Ovary (tissue), 9 donors: ENCODE results near the gene MARCO. TPM values are rescaled to one million over a fixed set of nuclear protein-coding genes. Genes with fewer than 3 reads are reported as not detected.

Experiments used
- DNase-seq, 5 donors: peaks; one replicate each; pipeline ENCODE4 v3.0.0-alpha.2; 2019 to 2020
- H3K27ac ChIP-seq, 2 donors: fragments of 200-600 bp; one replicate each; pipeline versions ENCODE4 v1.5.1 to v1.8.0; 2019 to 2022
- H3K27me3 ChIP-seq: fragments of 200-600 bp; one replicate; pipeline ENCODE4 v1.8.0; 2022
- H3K36me3 ChIP-seq: fragments of 200-600 bp; sonication (generic); one replicate; pipeline ENCODE4 v1.5.1; 2019
- H3K4me1 ChIP-seq: one replicate; pipeline ENCODE4 v1.8.1; 2013; ENCODE audit warnings: mild to moderate bottlenecking, moderate library complexity; ENCODE audit not compliant: insufficient read depth
- H3K4me3 ChIP-seq: fragments of 200-600 bp; sonication (generic); one replicate; pipeline ENCODE4 v1.5.1; 2017
- H3K9me3 ChIP-seq, 2 donors: fragments of 200-600 bp in 1 of 2; sonication (generic) in 1 of 2; one replicate each; pipeline versions ENCODE4 v1.5.1 to v1.8.1; 2013 to 2019; ENCODE audit warnings: mild to moderate bottlenecking in 1 of 2, moderate library complexity in 1 of 2
- CTCF ChIP-seq, 3 donors: fragments of 450-650 bp in 2 of 3; fragments of 200-600 bp in 1 of 3; IDR thresholded peaks; one replicate each; pipeline versions ENCODE4 v1.5.1 to v1.8.0; 2016 to 2022; ENCODE audit warnings: antibody characterized with exemption in 3 of 3, mild to moderate bottlenecking in 1 of 3
- EP300 ChIP-seq: sonication (generic); formaldehyde crosslinking; IDR thresholded peaks from one replicate; pipeline ENCODE4 v1.6.1; 2017; ENCODE audit warnings: antibody characterized with exemption
- POLR2A ChIP-seq: fragments of 450-650 bp; IDR thresholded peaks from one replicate; pipeline ENCODE4 v1.6.1; 2017; ENCODE audit warnings: antibody characterized with exemption, mild to moderate bottlenecking, moderate library complexity
- WGBS, 3 donors: extraction: QIAGEN DNeasy Blood & Tissue Kit in 1 of 3; methylation state at CpG; one replicate each; pipeline versions ENCODE4 v1.1.5 to v1.1.7; 2013 to 2017; 5-methylcytosine and 5-hydroxymethylcytosine counted together
- intact Hi-C, 4 donors: fragments of 100-400 bp; cut with DNase I; formaldehyde crosslinking; loops; one replicate each; pipeline versions ENCODE4 v1.11.0 to v1.15.1; 2022 to 2023
- polyA plus RNA-seq, 2 donors: library from polyadenylated mRNA; stranded (reverse); fragments of 200-250 nt in 1 of 2; fragments of 350-450 nt in 1 of 2; fragmentation: Illumina TruSeq in 1 of 2; extraction: RNeasy Lipid Tissue Mini Kit (QIAGEN cat#74804) in 1 of 2; gene quantifications; one replicate each; pipeline ENCODE4 v1.2.3, GENCODE V29; 2013 to 2014
- total RNA-seq, 7 donors: library from RNA; depleted of rRNA in 2 of 7; stranded (reverse); fragments of >200 nt in 2 of 7; fragmentation: NEBNext Ultra II Directional in 3 of 7; extraction: Animal tissue kit (Norgen Biotek cat#: 25700) in 3 of 7; gene quantifications; one replicate each; pipeline versions ENCODE4 v1.1.0 to v1.2.4, GENCODE V29; 2016 to 2023
- donor health status: DM: no; HTN: no; CAD: no; lungs with moderate emphysema.
- donor health status: DM: no; HTN: no; CAD: no.
- donor health status: Bipolar disorder and iron deficiency.
- donor health status: DM: yes; HTN: yes; CAD: no.
- donor health status: DM: no; HTN: no; CAD: no.
- donor health status: DM: yes; HTN: yes; CAD: no.

Gene MARCO
- total and polyA plus RNA-seq, 9 donors: 1.1 to 19.9 (median 6.0) TPM

- WGBS, 3 donors: 72 to 86% (median 83%) methylated on average over 6 of the region's 6 CpGs
- Histone ChIP-seq H3K27me3 (no peaks in the 10 kb centered on the region), H3K27ac (no peak overlapping the region), H3K36me3 (no peaks in the 10 kb centered on the region), H3K4me3 (no peak overlapping the region), H3K4me1 (no peaks in the 10 kb centered on the region), H3K9me3 (no peaks in the 10 kb centered on the region)
- no peak for TF ChIP-seq EP300
- no peak for TF ChIP-seq POLR2A
- TF ChIP-seq CTCF (IDR thresholded peaks at IDR 0.05): no peak
- no peak for DNase-seq
- intact Hi-C loops: no loop called here
Measured at GRCh38 chr2:119005555-119005954, 63.6 kb downstream of the MARCO start.

GRCh38 chr2:119006441-119006840 lies 64.4 kb downstream of the MARCO start:
- TF ChIP-seq CTCF (IDR thresholded peaks at IDR 0.05) (no peak), POLR2A (no peak), EP300 (no peak)

GRCh38 chr2:119008108-119008507 lies 66.1 kb downstream of the MARCO start:
- 62 to 73% (median 70%) methylated on average over 2 of the region's 2 CpGs for WGBS, 3 donors
- H3K36me3 ChIP-seq: no peaks in the 10 kb centered on the region
- H3K4me1 ChIP-seq: no peaks in the 10 kb centered on the region
- TF ChIP-seq POLR2A: no peak
- no peak for TF ChIP-seq CTCF (IDR thresholded peaks at IDR 0.05)
- no peak for DNase-seq
- no peaks in the 10 kb centered on the region for H3K27me3 ChIP-seq
- H3K9me3 ChIP-seq: no peaks in the 10 kb centered on the region
- no peak overlapping the region for H3K27ac ChIP-seq
- H3K4me3 ChIP-seq: no peak overlapping the region
- intact Hi-C loops: no loop called here

More at GRCh38 chr2:119006441-119006840, 64.4 kb downstream of the MARCO start:
- Histone ChIP-seq H3K4me3 (no peak overlapping the region), H3K27ac (no peak overlapping the region), H3K36me3 (no peaks in the 10 kb centered on the region), H3K4me1 (no peaks in the 10 kb centered on the region), H3K27me3 (no peaks in the 10 kb centered on the region), H3K9me3 (no peaks in the 10 kb centered on the region)
- DNase-seq: no peak
- WGBS, 3 donors: 73 to 80% (median 79%) methylated on average over 7 of the region's 7 CpGs
- intact Hi-C loops: no loop called here

- no peak for DNase-seq
- intact Hi-C loops: no loop called here
- WGBS, 3 donors: 64 to 76% (median 74%) methylated on average over 3 of the region's 3 CpGs
- no peaks in the 10 kb centered on the region for H3K27me3 ChIP-seq
- H3K4me1 ChIP-seq: no peaks in the 10 kb centered on the region
- H3K36me3 ChIP-seq: no peaks in the 10 kb centered on the region
- no peak for TF ChIP-seq CTCF (IDR thresholded peaks at IDR 0.05)
- no peaks in the 10 kb centered on the region for H3K9me3 ChIP-seq
- H3K27ac ChIP-seq: no peak overlapping the region
- H3K4me3 ChIP-seq: no peak overlapping the region
Measured at GRCh38 chr2:119009110-119009509, 67.1 kb downstream of the MARCO start.

GRCh38 chr2:119010336-119010735 lies 68.3 kb downstream of the MARCO start:
- H3K27ac ChIP-seq: no peak overlapping the region
- no peaks in the 10 kb centered on the region for H3K27me3 ChIP-seq
- intact Hi-C loops: loop anchor here in 1 of 4 donors (5.0 to 10.0 kb wide), 2 partner anchors 277 to 464 kb away; no protein-coding TSS in a partner anchor
- no peaks in the 10 kb centered on the region for H3K9me3 ChIP-seq
- H3K4me1 ChIP-seq: no peaks in the 10 kb centered on the region
- no peak for TF ChIP-seq EP300
- TF ChIP-seq CTCF (IDR thresholded peaks at IDR 0.05): no peak
- no peak for TF ChIP-seq POLR2A
- H3K4me3 ChIP-seq: no peak overlapping the region
- no peak for DNase-seq
- 46 to 58% (median 55%) methylated on average over 9 of the region's 9 CpGs for WGBS, 3 donors
- no peaks in the 10 kb centered on the region for H3K36me3 ChIP-seq
